ENCODE results near the gene ASTN2. TPM values are rescaled to one million over a fixed set of nuclear protein-coding genes. Genes with fewer than 3 reads are reported as not detected.
A peak's percentile ranks its signal among the peaks of the same experiment; 100 is the strongest.

The ASTN2 gene
- total RNA-seq, 1 donor from 2014 or later, result 29.0 TPM

DNA sequence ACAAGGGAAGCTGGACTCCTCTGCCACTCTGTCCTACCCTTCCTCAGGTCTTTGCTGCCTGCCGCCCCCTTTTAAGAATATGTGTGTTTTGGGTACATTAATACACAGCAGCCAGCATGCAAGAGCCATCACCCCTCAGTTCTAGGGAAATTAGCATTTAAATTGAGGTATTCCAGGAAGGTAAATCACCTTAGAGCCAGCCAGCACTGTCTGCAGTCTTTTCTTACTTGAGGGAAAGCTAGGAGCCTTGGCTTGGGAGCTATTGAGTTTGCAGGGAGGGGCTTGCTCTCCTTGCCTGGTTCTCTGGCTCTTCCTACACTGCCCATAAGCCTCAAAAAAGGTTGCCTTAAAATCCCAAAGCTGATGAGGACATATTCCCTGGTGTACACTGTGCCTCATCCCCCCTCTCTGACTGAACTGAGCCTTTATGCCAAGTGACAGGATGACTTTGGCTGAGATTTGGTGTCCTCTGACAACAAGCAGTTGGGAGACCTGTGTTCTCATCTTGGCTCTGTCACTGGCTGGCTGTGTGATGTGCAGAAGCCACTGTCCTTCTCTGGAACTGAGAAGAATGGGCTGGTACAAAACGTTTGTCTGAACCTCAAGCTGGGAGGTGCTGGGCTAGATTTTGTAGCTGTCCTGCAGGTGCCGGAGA lies 673.6 kb downstream of the ASTN2 start:
- DNase-seq (ENCODE audit: low spot score, unreplicated experiment), result no peak
- Mint-ChIP-seq H3K27me3 (peaks cover 6% of the 10 kb centered on the region), H3K4me1 (ENCODE audit: low read depth) (peaks cover 2% of the 10 kb centered on the region), H3K4me3 (ENCODE audit: low read depth) (no peak overlapping the region), H3K36me3 (ENCODE audit: insufficient read depth) (no peaks in the 10 kb centered on the region), H3K27ac (no peak overlapping the region), H3K9me3 (ENCODE audit: low read depth) (no peaks in the 10 kb centered on the region)
- TF ChIP-seq CTCF (IDR thresholded peaks at IDR 0.05; ENCODE audit: unreplicated experiment), result no peak

GRCh38 chr9:116737152-116737546 lies 677.7 kb downstream of the ASTN2 start:
- H3K27ac Mint-ChIP-seq, result no peak overlapping the region
- no peaks in the 10 kb centered on the region for H3K36me3 Mint-ChIP-seq (ENCODE audit: insufficient read depth)
- H3K4me3 Mint-ChIP-seq (ENCODE audit: low read depth), result no peak overlapping the region
- H3K9me3 Mint-ChIP-seq (ENCODE audit: low read depth), result no peaks in the 10 kb centered on the region
- peak; percentile 91 for DNase-seq (ENCODE audit: low spot score, unreplicated experiment)
- peaks cover 2% of the 10 kb centered on the region for H3K4me1 Mint-ChIP-seq (ENCODE audit: low read depth)
- peak; percentile 94 for TF ChIP-seq CTCF (IDR thresholded peaks at IDR 0.05; ENCODE audit: unreplicated experiment)
- H3K27me3 Mint-ChIP-seq, result peaks cover 7% of the 10 kb centered on the region

- peaks cover 7% of the 10 kb centered on the region for H3K27me3 Mint-ChIP-seq
Measured at GRCh38 chr9:116736399-116737151, 678.3 kb downstream of the ASTN2 start.

DNA sequence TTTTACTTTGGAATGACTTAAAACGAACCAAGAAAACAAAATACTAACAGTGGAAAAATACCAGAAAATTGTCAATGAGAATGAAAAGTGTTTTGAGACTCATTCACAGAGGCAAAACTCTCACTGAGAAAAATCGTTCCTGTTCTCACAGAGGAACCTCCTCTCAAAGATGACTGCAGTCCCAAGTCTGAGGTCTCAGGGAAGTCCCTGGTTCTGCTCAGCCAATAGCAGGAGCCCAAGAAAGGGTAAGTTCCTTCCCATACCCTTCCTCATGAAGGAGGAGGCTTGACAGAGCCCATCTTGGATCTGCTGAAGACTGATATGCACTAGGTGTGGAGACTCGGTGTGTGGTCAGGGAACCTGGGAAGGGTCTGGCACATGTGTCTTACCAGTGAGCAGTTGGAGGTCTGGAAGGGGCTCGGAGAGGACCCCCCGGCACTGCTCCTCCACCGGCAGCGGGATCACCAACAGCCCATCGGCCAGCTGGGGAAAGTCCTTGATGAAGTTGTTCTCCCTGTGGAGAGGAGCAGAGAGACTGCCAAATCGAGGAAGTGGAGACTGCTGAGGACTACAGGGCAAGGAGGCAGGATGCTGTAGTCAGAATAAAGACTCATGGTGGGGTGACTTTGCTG lies 681.7 kb downstream of the ASTN2 start:
- Mint-ChIP-seq H3K9me3 (ENCODE audit: low read depth) (no peaks in the 10 kb centered on the region), H3K4me1 (ENCODE audit: low read depth) (peaks cover 2% of the 10 kb centered on the region), H3K36me3 (ENCODE audit: insufficient read depth) (no peaks in the 10 kb centered on the region), H3K4me3 (ENCODE audit: low read depth) (no peak overlapping the region), H3K27me3 (peaks cover 7% of the 10 kb centered on the region), H3K27ac (no peak overlapping the region)
- no peak for TF ChIP-seq CTCF (IDR thresholded peaks at IDR 0.05; ENCODE audit: unreplicated experiment)
- no peak for DNase-seq (ENCODE audit: low spot score, unreplicated experiment)

More at GRCh38 chr9:116736399-116737151, 678.3 kb downstream of the ASTN2 start:
- no peak overlapping the region for H3K27ac Mint-ChIP-seq
- peaks cover 2% of the 10 kb centered on the region for H3K4me1 Mint-ChIP-seq (ENCODE audit: low read depth)
- H3K36me3 Mint-ChIP-seq (ENCODE audit: insufficient read depth), result no peaks in the 10 kb centered on the region
- no peak for DNase-seq (ENCODE audit: low spot score, unreplicated experiment)
- no peaks in the 10 kb centered on the region for H3K9me3 Mint-ChIP-seq (ENCODE audit: low read depth)
- no peak overlapping the region for H3K4me3 Mint-ChIP-seq (ENCODE audit: low read depth)
- TF ChIP-seq CTCF (IDR thresholded peaks at IDR 0.05; ENCODE audit: unreplicated experiment), result no peak

DNA sequence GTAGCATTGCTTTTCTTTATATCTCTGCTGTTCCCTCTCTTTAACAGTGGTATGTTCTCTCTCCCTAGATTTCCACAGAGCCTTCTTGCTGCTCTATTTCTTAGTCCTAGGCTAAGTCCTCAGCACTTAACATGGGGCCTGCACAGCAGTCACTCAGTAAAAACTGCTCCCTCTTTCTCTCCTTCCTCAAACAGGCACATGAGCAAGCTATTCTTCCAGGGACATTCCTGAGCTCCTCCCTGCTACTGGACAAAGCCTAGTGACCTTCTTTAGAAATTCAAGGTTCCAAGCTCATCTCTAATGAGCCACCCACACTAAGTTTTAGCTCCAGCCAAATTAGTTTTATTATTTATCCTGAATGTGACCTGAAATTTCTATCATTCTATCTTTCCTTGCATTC lies 688.3 kb downstream of the ASTN2 start:
- Mint-ChIP-seq H3K9me3 (ENCODE audit: low read depth) (no peaks in the 10 kb centered on the region), H3K4me3 (ENCODE audit: low read depth) (no peak overlapping the region), H3K4me1 (ENCODE audit: low read depth) (no peaks in the 10 kb centered on the region), H3K36me3 (ENCODE audit: insufficient read depth) (no peaks in the 10 kb centered on the region), H3K27me3 (no peaks in the 10 kb centered on the region), H3K27ac (no peak overlapping the region)
- DNase-seq (ENCODE audit: low spot score, unreplicated experiment), result no peak
- TF ChIP-seq CTCF (IDR thresholded peaks at IDR 0.05; ENCODE audit: unreplicated experiment), result no peak

Measured in progenitor cell of endocrine pancreas (in vitro differentiated cells).